Esophagus muscularis mucosa (tissue), 3 donors: ENCODE results near the gene ATP4A.
"Not testable (repeated sequence)": the region's sequence is repeated elsewhere in the genome, so short reads cannot be mapped to it uniquely, and the experiment has no call there.

Source experiments
- POLR2A ChIP-seq: fragments of 450-650 bp; IDR thresholded peaks from one replicate; pipeline ENCODE4 v1.6.1; 2017; ENCODE audit warnings: antibody characterized with exemption, moderate library complexity, mild to moderate bottlenecking, low read depth
- TF ChIP-seq, protein P1 (sequence below), 3 experiments: fragments of 200-600 bp in 2 of 3; fragments of 450-650 bp in 1 of 3; sonication (generic) in 2 of 3; IDR thresholded peaks; one replicate each; pipeline ENCODE4 v1.5.1; 2017 to 2019; ENCODE audit warnings: antibody characterized with exemption in 3 of 3, mild to moderate bottlenecking in 2 of 3, moderate library complexity in 1 of 3

DNA sequence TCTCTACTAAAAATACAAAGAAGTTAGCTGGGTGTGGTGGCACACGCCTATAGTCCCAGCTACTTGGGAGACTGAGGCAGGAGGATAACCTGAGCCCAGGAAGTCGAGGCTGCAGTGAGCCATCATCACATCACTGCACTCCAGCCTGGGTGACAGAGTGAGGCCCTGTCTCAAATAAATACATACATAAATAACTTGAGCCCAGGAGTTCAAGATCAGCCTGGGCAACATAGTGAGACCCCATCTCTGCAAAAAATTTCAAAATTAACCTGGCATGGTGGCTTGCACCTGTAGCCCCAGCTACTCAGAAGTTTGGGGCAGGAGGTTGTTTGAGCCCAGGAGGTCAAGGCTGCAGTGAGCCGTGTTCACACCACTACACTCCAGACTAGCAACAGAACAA, 31.6 kb upstream of the ATP4A start:
- TF ChIP-seq, protein P1, sequence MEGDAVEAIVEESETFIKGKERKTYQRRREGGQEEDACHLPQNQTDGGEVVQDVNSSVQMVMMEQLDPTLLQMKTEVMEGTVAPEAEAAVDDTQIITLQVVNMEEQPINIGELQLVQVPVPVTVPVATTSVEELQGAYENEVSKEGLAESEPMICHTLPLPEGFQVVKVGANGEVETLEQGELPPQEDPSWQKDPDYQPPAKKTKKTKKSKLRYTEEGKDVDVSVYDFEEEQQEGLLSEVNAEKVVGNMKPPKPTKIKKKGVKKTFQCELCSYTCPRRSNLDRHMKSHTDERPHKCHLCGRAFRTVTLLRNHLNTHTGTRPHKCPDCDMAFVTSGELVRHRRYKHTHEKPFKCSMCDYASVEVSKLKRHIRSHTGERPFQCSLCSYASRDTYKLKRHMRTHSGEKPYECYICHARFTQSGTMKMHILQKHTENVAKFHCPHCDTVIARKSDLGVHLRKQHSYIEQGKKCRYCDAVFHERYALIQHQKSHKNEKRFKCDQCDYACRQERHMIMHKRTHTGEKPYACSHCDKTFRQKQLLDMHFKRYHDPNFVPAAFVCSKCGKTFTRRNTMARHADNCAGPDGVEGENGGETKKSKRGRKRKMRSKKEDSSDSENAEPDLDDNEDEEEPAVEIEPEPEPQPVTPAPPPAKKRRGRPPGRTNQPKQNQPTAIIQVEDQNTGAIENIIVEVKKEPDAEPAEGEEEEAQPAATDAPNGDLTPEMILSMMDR (IDR thresholded peaks at IDR 0.05): not testable (repeated sequence)
- not testable (repeated sequence) for TF ChIP-seq POLR2A
